ENCODE data around the gene RSKR. TPM values are rescaled to one million over a fixed set of nuclear protein-coding genes. Genes with fewer than 3 reads are reported as not detected.

The RSKR gene
- total RNA-seq, 1 experiment from 2014 or later, result 25.8 TPM

- TF ChIP-seq, protein P1, sequence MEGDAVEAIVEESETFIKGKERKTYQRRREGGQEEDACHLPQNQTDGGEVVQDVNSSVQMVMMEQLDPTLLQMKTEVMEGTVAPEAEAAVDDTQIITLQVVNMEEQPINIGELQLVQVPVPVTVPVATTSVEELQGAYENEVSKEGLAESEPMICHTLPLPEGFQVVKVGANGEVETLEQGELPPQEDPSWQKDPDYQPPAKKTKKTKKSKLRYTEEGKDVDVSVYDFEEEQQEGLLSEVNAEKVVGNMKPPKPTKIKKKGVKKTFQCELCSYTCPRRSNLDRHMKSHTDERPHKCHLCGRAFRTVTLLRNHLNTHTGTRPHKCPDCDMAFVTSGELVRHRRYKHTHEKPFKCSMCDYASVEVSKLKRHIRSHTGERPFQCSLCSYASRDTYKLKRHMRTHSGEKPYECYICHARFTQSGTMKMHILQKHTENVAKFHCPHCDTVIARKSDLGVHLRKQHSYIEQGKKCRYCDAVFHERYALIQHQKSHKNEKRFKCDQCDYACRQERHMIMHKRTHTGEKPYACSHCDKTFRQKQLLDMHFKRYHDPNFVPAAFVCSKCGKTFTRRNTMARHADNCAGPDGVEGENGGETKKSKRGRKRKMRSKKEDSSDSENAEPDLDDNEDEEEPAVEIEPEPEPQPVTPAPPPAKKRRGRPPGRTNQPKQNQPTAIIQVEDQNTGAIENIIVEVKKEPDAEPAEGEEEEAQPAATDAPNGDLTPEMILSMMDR (conservative IDR thresholded peaks at IDR 0.05), result peak; percentile 24; the same call in 1 of the 3 replicates
- Histone ChIP-seq H3K79me1 (ENCODE audit: insufficient read depth, low read depth, low read length, poor library complexity, severe bottlenecking) (no peaks in the 10 kb centered on the region), H3K9ac (ENCODE audit: extremely low read depth, insufficient read length, low read length) (no peak overlapping the region), H3K27me3 (ENCODE audit: insufficient read depth, low read length) (no peaks in the 10 kb centered on the region), H3K56ac (ENCODE audit: insufficient read length, low read depth, low read length) (no peak overlapping the region), H3K79me2 (ENCODE audit: insufficient read depth, low read length) (no peaks in the 10 kb centered on the region), H3K4ac (ENCODE audit: low read depth, low read length) (no peak overlapping the region), H3K27ac (ENCODE audit: insufficient read length, low read depth, low read length) (no peak overlapping the region), H2BK20ac (ENCODE audit: low read depth, low read length, poor library complexity, severe bottlenecking) (no peak overlapping the region), H3K14ac (ENCODE audit: insufficient read depth, low read length) (no peak overlapping the region), H2AFZ (ENCODE audit: low read length) (no peak overlapping the region), H3K4me2 (ENCODE audit: insufficient read depth, insufficient read length, low read length) (peak overlapping the region; percentile 38), H3K18ac (ENCODE audit: insufficient read length, low read depth, low read length) (no peak overlapping the region), H2BK5ac (ENCODE audit: insufficient read length, low read length) (no peak overlapping the region), H2BK15ac (ENCODE audit: low read depth, low read length) (no peak overlapping the region), H4K20me1 (ENCODE audit: control insufficient read depth, insufficient read depth, insufficient read length) (peaks cover 2% of the 10 kb centered on the region), H3K9me3 (ENCODE audit: control insufficient read depth, low read depth, low read length) (no peaks in the 10 kb centered on the region), H2BK120ac (ENCODE audit: low read depth, low read length, poor library complexity, severe bottlenecking) (no peak overlapping the region), H2AK5ac (ENCODE audit: insufficient read length, low read length) (no peak overlapping the region), H4K91ac (ENCODE audit: insufficient read length, low read depth, low read length) (no peak overlapping the region), H4K8ac (replicated peaks; ENCODE audit: insufficient read length, low read depth, low read length) (no peak overlapping the region), H4K5ac (ENCODE audit: insufficient read length, low read depth, low read length) (no peak overlapping the region), H3T11ph (ENCODE audit: low read length) (no peak overlapping the region), H3K23ac (ENCODE audit: insufficient read length, low read depth, low read length) (no peak overlapping the region), H3K23me2 (ENCODE audit: insufficient read length, low read depth, low read length, poor library complexity, severe bottlenecking) (peaks cover 11% of the 10 kb centered on the region), H3K4me1 (ENCODE audit: insufficient read depth, low read length) (no peaks in the 10 kb centered on the region), H2BK12ac (ENCODE audit: insufficient read length, low read depth, low read length) (no peak overlapping the region)
- Mint-ChIP-seq H3K27me3 (ENCODE audit: low read depth) (peaks cover 7% of the 10 kb centered on the region), H3K4me1 (peaks cover 20 to 32% of the 10 kb centered on the region in 2 experiments), H3K27ac (no peak overlapping the region), H3K4me3 (no peak overlapping the region), H3K9me3 (no peaks in the 10 kb centered on the region), H3K36me3 (ENCODE audit: insufficient read depth in 1 of 3, low read depth in 3 of 3) (peaks cover 23 to 52% (median 51%) of the 10 kb centered on the region in 3 experiments; a peak in 6 of 7 replicates)
- DNase-seq, result no peak
- no CpG with 5 or more reads among the region's 14 CpGs for WGBS (ENCODE audit: extremely low coverage, insufficient read length, low lambda C conversion rate)
Observed at GRCh38 chr17:28575126-28575795, 38.7 kb downstream of the RSKR start.
